ENCODE data around the gene MPRIP.

MPRIP gene

DNA sequence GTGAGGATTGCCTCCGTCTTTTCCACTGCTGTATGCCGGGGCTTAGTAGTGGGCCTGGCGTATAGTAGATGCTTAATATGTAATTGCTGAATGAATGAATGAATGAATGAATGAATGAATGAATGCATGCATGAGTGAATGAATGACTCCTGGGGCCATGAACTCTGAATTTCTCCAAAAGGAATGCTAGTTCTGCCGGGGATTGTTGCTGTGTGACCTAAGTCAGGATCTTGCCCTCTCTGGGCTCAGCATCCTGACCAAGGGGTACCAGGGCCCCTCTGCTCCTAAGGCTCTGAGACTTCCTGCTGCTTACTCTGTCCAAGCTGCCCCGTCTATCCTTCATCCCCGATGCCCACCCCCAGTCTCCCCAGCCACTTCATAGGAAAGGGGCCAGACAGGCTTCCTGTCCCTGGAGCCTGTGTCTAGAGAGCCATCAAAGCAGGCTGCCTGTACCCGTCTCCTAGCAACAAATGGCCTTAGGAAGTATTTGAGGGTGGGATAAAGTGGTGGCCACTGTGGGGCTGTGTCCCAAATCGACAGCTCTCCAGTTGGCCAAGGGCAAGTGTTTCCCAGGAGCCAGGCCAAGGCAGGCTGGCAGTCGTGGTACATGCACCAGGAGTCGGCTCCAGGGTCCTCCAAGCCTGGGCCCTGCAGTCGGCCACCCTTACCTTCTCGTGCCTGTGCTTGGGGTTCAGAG is 11.6 kb upstream of the MPRIP start:
- H3K4me3 ChIP-seq (replicated peaks in 1 of 2; ENCODE audit: low read depth in 2 of 2, low read length in 2 of 2) = no peak overlapping the region
- no peak for DNase-seq (ENCODE audit: low read depth in 2 of 2)
- TF ChIP-seq, protein P1, sequence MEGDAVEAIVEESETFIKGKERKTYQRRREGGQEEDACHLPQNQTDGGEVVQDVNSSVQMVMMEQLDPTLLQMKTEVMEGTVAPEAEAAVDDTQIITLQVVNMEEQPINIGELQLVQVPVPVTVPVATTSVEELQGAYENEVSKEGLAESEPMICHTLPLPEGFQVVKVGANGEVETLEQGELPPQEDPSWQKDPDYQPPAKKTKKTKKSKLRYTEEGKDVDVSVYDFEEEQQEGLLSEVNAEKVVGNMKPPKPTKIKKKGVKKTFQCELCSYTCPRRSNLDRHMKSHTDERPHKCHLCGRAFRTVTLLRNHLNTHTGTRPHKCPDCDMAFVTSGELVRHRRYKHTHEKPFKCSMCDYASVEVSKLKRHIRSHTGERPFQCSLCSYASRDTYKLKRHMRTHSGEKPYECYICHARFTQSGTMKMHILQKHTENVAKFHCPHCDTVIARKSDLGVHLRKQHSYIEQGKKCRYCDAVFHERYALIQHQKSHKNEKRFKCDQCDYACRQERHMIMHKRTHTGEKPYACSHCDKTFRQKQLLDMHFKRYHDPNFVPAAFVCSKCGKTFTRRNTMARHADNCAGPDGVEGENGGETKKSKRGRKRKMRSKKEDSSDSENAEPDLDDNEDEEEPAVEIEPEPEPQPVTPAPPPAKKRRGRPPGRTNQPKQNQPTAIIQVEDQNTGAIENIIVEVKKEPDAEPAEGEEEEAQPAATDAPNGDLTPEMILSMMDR (IDR thresholded peaks at IDR 0.05; ENCODE audit: low read depth, low read length) = no peak

DNA sequence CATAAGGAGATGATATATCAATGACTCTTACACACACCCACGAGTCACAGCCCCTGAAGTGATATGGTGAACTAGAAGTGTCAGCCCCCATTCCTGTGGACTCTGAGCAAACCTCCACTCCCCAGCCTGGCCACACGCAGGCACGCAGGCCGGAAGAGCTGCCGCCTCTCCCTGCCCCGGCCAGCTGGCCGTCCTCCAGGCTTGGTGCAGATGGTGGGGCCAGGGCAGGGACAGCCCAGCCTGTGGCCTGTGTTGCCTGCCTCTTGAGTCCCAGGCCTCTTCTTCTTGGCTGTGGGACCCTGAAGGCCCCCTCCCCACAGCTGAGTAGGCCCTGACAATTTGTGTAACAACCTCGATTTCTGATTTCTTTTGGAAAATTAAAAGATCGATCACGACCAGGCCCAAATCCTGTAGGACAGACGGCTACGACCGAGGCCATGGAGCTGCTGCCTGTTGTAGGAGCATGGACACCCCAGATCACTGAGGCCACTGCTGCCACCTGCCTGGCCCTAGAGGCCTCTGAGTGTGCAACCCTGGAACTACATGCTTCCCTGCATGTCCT is 10.0 kb upstream of the MPRIP start:
- H3K4me3 ChIP-seq (replicated peaks in 1 of 2; ENCODE audit: low read depth in 2 of 2, low read length in 2 of 2) = no peak overlapping the region
- TF ChIP-seq, protein P1 (IDR thresholded peaks at IDR 0.05; ENCODE audit: low read depth, low read length) = no peak
- peak; percentile 81 for DNase-seq (ENCODE audit: low read depth in 2 of 2)

DNA sequence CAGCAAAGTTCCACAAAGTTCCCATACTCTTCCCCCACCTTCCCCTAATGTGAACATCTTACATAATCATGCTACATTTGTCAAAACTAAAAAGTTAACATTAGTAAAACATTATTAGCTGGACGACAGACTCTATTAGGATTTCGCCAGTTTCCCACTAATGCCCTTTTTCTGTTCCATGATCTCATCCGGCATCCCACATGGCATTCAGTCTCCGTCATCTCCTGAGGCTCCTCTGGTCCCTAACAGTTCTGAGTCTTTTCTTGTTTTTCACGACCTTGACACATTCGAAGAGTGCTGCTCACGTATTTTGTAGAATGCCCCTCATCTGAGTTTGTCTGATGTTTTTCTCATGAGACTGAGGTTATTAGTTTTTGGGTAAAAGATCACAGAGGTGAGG is 8.8 kb upstream of the MPRIP start:
- H3K4me3 ChIP-seq (replicated peaks in 1 of 2; ENCODE audit: low read depth in 2 of 2, low read length in 2 of 2) = no peak overlapping the region
- TF ChIP-seq, protein P1 (IDR thresholded peaks at IDR 0.05; ENCODE audit: low read depth, low read length) = no peak
- DNase-seq (ENCODE audit: low read depth in 2 of 2) = no peak

DNA sequence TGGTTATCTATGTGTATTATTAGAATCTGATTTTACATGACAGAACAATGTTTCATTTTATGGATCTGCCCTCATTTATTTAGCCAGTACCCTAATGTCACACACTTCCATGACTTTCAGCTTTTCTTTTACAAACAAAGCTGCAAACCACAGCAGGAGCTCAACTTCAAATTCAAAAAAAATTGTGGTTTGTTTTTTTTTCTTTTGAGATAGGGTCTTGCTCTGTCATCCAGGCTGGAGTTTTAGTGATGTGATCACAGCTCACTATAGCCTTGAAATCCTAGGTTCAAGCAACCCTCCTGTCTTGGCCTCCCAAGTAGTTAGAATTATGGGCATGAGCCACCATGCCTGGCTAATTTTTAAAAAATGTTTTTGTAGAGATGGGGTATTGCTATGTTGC is 8.2 kb upstream of the MPRIP start:
- no peak overlapping the region for H3K4me3 ChIP-seq (replicated peaks in 1 of 2; ENCODE audit: low read depth in 2 of 2, low read length in 2 of 2)
- TF ChIP-seq, protein P1 (IDR thresholded peaks at IDR 0.05; ENCODE audit: low read depth, low read length) = no peak
- DNase-seq (ENCODE audit: low read depth in 2 of 2) = no peak

DNA sequence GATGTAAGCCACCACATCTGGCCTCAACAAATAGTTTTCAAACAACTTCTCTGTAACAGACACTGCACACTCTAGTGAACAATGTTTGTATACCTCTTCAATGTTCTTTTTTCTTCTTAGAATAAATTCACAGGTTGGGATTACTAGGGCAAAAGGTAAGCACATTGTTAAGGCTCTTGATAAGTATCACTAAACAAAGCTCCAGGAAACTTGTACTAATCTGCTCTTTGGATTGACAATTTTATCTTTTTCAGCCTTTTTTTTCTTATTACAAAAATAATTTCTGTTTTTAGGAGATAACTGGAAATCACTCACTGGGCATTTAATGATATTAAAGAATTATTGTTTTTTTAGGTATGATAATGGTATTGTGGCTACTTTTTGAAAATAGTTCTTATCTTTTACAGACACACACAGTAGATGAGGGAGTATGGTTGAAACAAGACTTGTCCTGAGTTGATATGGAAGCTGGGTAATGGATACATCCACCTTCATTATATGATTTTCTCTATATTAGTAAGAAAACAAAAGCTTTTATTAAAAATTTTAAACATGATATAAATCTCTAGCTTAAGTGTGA is 7.7 kb upstream of the MPRIP start:
- TF ChIP-seq, protein P1 (IDR thresholded peaks at IDR 0.05; ENCODE audit: low read depth, low read length) = no peak
- no peak for DNase-seq (ENCODE audit: low read depth in 2 of 2)
- H3K4me3 ChIP-seq (replicated peaks in 1 of 2; ENCODE audit: low read depth in 2 of 2, low read length in 2 of 2) = no peak overlapping the region

DNA sequence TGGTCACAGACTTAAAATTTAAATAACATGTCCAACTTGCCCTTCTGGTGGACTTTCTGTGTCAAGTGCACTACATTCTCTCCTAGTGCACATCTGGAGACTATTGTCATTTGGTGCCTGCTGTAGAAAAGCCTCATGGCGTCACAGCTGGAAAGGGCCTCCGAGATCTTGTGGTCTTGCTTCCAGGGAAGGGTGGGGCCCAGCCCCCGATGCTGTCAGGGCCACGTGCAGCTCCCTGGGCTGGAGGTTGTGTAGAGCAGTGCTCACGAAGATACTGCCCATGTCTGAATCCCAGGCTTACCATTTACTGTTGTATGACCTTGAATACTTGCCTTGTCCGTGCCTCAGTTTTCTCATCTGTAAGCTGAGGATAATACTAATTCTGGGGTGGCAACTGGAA is 6.8 kb upstream of the MPRIP start:
- TF ChIP-seq, protein P1 (IDR thresholded peaks at IDR 0.05; ENCODE audit: low read depth, low read length) = no peak
- DNase-seq (ENCODE audit: low read depth in 2 of 2) = no peak
- H3K4me3 ChIP-seq (replicated peaks in 1 of 2; ENCODE audit: low read depth in 2 of 2, low read length in 2 of 2) = no peak overlapping the region

Measured in cardiac fibroblast (primary cell).